Activated naive CD8-positive, alpha-beta T cell treated with anti-CD3 and anti-CD28 coated beads for 36 hours (primary cell): ENCODE data around the gene ZC3H7A. TPM values are rescaled to one million over a fixed set of nuclear protein-coding genes. Genes with fewer than 3 reads are reported as not detected.

Experiments used
- DNase-seq: peaks from one replicate; pipeline ENCODE4 v3.0.0; 2021
- H3K27ac Mint-ChIP-seq: one replicate; pipeline ENCODE4 v1.8.0; 2022; ENCODE audit warnings: mild to moderate bottlenecking, moderate library complexity, mixed read lengths
- H3K27me3 Mint-ChIP-seq: one replicate; pipeline ENCODE4 v1.8.0; 2022; ENCODE audit warnings: mild to moderate bottlenecking, mixed read lengths
- H3K36me3 Mint-ChIP-seq: one replicate; pipeline ENCODE4 v1.8.0; 2021; ENCODE audit warnings: mild to moderate bottlenecking, mixed read lengths
- H3K4me1 Mint-ChIP-seq: one replicate; pipeline ENCODE4 v1.8.0; 2021; ENCODE audit warnings: mixed read lengths
- H3K4me3 Mint-ChIP-seq: one replicate; pipeline ENCODE4 v1.8.0; 2022; ENCODE audit warnings: mild to moderate bottlenecking, moderate library complexity, mixed read lengths
- H3K9me3 Mint-ChIP-seq: one replicate; pipeline ENCODE4 v1.8.0; 2022; ENCODE audit warnings: mixed read lengths
- total RNA-seq, 2 experiments: library from RNA; stranded (reverse); gene quantifications; one replicate each; pipeline ENCODE4 v1.2.3, GENCODE V29; 2021

Gene ZC3H7A
- total RNA-seq, 2 experiments from 2014 or later, result 54.1 to 57.9 TPM

GRCh38 chr16:11719171-11719570, 77.9 kb downstream of the ZC3H7A start:
- no peaks in the 10 kb centered on the region for H3K27me3 Mint-ChIP-seq
- H3K36me3 Mint-ChIP-seq, result peaks cover 12% of the 10 kb centered on the region
- H3K9me3 Mint-ChIP-seq, result no peaks in the 10 kb centered on the region
- H3K4me3 Mint-ChIP-seq, result no peak overlapping the region
- no peak for DNase-seq
- peaks cover 16% of the 10 kb centered on the region for H3K4me1 Mint-ChIP-seq
- no peak overlapping the region for H3K27ac Mint-ChIP-seq

GRCh38 chr16:11717811-11718210, 79.2 kb downstream of the ZC3H7A start:
- Mint-ChIP-seq H3K4me1 (peaks cover 13% of the 10 kb centered on the region), H3K27me3 (no peaks in the 10 kb centered on the region), H3K36me3 (peaks cover 15% of the 10 kb centered on the region), H3K9me3 (no peaks in the 10 kb centered on the region), H3K27ac (no peak overlapping the region), H3K4me3 (no peak overlapping the region)
- DNase-seq, result no peak

GRCh38 chr16:11716336-11716735, 80.7 kb downstream of the ZC3H7A start:
- Mint-ChIP-seq H3K36me3 (peaks cover 14% of the 10 kb centered on the region), H3K27me3 (no peaks in the 10 kb centered on the region), H3K9me3 (no peaks in the 10 kb centered on the region), H3K27ac (no peak overlapping the region), H3K4me3 (no peak overlapping the region), H3K4me1 (peaks cover 12% of the 10 kb centered on the region)
- no peak for DNase-seq

GRCh38 chr16:11715246-11715947, 81.7 kb downstream of the ZC3H7A start:
- H3K36me3 Mint-ChIP-seq, result peaks cover 12% of the 10 kb centered on the region
- no peak overlapping the region for H3K27ac Mint-ChIP-seq
- H3K4me3 Mint-ChIP-seq, result no peak overlapping the region
- no peaks in the 10 kb centered on the region for H3K9me3 Mint-ChIP-seq
- no peaks in the 10 kb centered on the region for H3K27me3 Mint-ChIP-seq
- DNase-seq, result no peak
- peaks cover 12% of the 10 kb centered on the region for H3K4me1 Mint-ChIP-seq

GRCh38 chr16:11712122-11712521, 84.9 kb downstream of the ZC3H7A start:
- peaks cover 5% of the 10 kb centered on the region for H3K4me1 Mint-ChIP-seq
- H3K27ac Mint-ChIP-seq, result no peak overlapping the region
- H3K36me3 Mint-ChIP-seq, result peaks cover 6% of the 10 kb centered on the region
- no peaks in the 10 kb centered on the region for H3K27me3 Mint-ChIP-seq
- no peak for DNase-seq
- H3K4me3 Mint-ChIP-seq, result no peak overlapping the region
- no peaks in the 10 kb centered on the region for H3K9me3 Mint-ChIP-seq

GRCh38 chr16:11711662-11712061, 85.4 kb downstream of the ZC3H7A start:
- no peak overlapping the region for H3K4me3 Mint-ChIP-seq
- peaks cover 5% of the 10 kb centered on the region for H3K4me1 Mint-ChIP-seq
- no peaks in the 10 kb centered on the region for H3K9me3 Mint-ChIP-seq
- peaks cover 6% of the 10 kb centered on the region for H3K36me3 Mint-ChIP-seq
- no peak overlapping the region for H3K27ac Mint-ChIP-seq
- DNase-seq, result no peak
- no peaks in the 10 kb centered on the region for H3K27me3 Mint-ChIP-seq

GRCh38 chr16:11708421-11708820, 88.6 kb downstream of the ZC3H7A start:
- H3K27ac Mint-ChIP-seq, result no peak overlapping the region
- no peaks in the 10 kb centered on the region for H3K27me3 Mint-ChIP-seq
- peaks cover 2% of the 10 kb centered on the region for H3K36me3 Mint-ChIP-seq
- peaks cover 7% of the 10 kb centered on the region for H3K4me1 Mint-ChIP-seq
- DNase-seq, result no peak
- no peaks in the 10 kb centered on the region for H3K9me3 Mint-ChIP-seq
- H3K4me3 Mint-ChIP-seq, result no peak overlapping the region

- Mint-ChIP-seq H3K4me3 (no peak overlapping the region), H3K4me1 (peaks cover 7% of the 10 kb centered on the region), H3K36me3 (peaks cover 6% of the 10 kb centered on the region), H3K27me3 (no peaks in the 10 kb centered on the region), H3K27ac (no peak overlapping the region), H3K9me3 (no peaks in the 10 kb centered on the region)
- no peak for DNase-seq
Observed at GRCh38 chr16:11707679-11708197, 89.3 kb downstream of the ZC3H7A start.

GRCh38 chr16:11706180-11706742, 90.8 kb downstream of the ZC3H7A start:
- H3K4me3 Mint-ChIP-seq, result no peak overlapping the region
- DNase-seq, result no peak
- H3K4me1 Mint-ChIP-seq, result peaks cover 8% of the 10 kb centered on the region
- H3K27ac Mint-ChIP-seq, result no peak overlapping the region
- H3K36me3 Mint-ChIP-seq, result peaks cover 6% of the 10 kb centered on the region
- no peaks in the 10 kb centered on the region for H3K27me3 Mint-ChIP-seq
- no peaks in the 10 kb centered on the region for H3K9me3 Mint-ChIP-seq

GRCh38 chr16:11705311-11706025, 91.6 kb downstream of the ZC3H7A start:
- no peak for DNase-seq
- H3K4me1 Mint-ChIP-seq, result peaks cover 11% of the 10 kb centered on the region
- H3K36me3 Mint-ChIP-seq, result peaks cover 6% of the 10 kb centered on the region
- no peak overlapping the region for H3K27ac Mint-ChIP-seq
- H3K9me3 Mint-ChIP-seq, result no peaks in the 10 kb centered on the region
- no peaks in the 10 kb centered on the region for H3K27me3 Mint-ChIP-seq
- H3K4me3 Mint-ChIP-seq, result no peak overlapping the region

Other genes starting within 250 kb of the ZC3H7A start
- gene LITAF, start 210.3 kb downstream of the ZC3H7A start, total RNA-seq, result 100 to 1,000 TPM; 127 to 130 TPM
- 10 to 100 TPM; 10.3 to 11.2 TPM for gene SNN, start 128.8 kb downstream of the ZC3H7A start, total RNA-seq
- gene TXNDC11, start 54.4 kb downstream of the ZC3H7A start, total RNA-seq, result 10 to 100 TPM; 24.5 to 27.3 TPM
- gene RSL1D1, start 54.3 kb upstream of the ZC3H7A start, total RNA-seq, result 100 to 1,000 TPM; 434 to 441 TPM
- gene GSPT1, start 118.7 kb upstream of the ZC3H7A start, total RNA-seq, result 100 to 1,000 TPM; 247 to 250 TPM
- 1 to 10 TPM; 6.2 to 6.9 TPM for gene NPIPB2, start 144.8 kb upstream of the ZC3H7A start, total RNA-seq
- not detected for gene TNFRSF17, start 168.0 kb upstream of the ZC3H7A start, total RNA-seq
- 1 to 10 TPM; 6.7 to 7.3 TPM for gene SNX29, start 179.5 kb upstream of the ZC3H7A start, total RNA-seq